Measurements from ENCODE around the gene STX16.

The STX16 gene

GRCh38 chr20:58649288-58650180, 1.5 kb upstream of the STX16 start:
- no peaks in the 10 kb centered on the region for H3K27me3 Mint-ChIP-seq
- peak in 1 of 2 donors; percentile 31 for DNase-seq (ENCODE audit: low spot score in 2 of 2)
- H3K36me3 Mint-ChIP-seq = peaks cover 4% of the 10 kb centered on the region
- no peak for ATAC-seq (ENCODE audit: low read depth)
- H3K4me1 Mint-ChIP-seq = peaks cover 7% of the 10 kb centered on the region
- H3K4me3 Mint-ChIP-seq = peak overlapping the region; percentile 80
- no peaks in the 10 kb centered on the region for H3K9me3 Mint-ChIP-seq
- peak overlapping the region; percentile 58 for H3K27ac Mint-ChIP-seq

DNA sequence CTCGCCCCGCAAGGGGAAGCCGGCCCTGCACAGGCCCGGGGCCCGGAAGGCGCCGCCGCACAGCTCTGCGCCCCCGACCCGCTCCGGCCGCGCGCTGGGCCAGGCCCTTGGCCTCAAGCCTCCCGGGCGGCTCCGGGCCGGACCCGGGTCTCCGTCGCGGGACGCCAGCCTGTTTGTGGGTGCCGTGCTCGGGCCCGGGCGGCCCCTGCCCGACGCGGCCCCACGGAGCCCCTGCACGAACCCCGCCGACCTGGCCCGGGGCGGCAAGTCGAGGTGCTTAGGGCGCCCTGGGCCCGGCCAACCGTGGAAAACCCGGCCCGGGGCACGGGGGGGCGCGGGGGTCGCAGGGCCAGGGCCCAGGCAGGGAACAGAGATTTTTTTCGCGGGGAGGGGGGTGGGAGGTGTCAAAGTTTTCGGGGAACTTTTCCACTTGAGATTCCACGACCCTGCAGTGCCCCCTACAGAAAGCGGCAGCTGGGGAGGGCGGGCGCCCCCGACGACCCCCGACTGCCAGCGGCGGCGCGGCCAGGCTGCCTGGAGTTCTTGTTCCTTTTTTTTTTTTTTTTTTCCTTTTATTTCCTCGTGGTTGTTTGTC, 805 bp upstream of the STX16 start:
- peak; percentile 5 for ATAC-seq (ENCODE audit: low read depth)
- no peaks in the 10 kb centered on the region for H3K27me3 Mint-ChIP-seq
- H3K9me3 Mint-ChIP-seq = no peaks in the 10 kb centered on the region
- peak; percentile 7 to 46 for DNase-seq (ENCODE audit: low spot score in 2 of 2)
- H3K27ac Mint-ChIP-seq = no peak overlapping the region
- H3K36me3 Mint-ChIP-seq = peaks cover 4% of the 10 kb centered on the region
- peaks cover 7% of the 10 kb centered on the region for H3K4me1 Mint-ChIP-seq
- peak overlapping the region; percentile 91 for H3K4me3 Mint-ChIP-seq

DNA sequence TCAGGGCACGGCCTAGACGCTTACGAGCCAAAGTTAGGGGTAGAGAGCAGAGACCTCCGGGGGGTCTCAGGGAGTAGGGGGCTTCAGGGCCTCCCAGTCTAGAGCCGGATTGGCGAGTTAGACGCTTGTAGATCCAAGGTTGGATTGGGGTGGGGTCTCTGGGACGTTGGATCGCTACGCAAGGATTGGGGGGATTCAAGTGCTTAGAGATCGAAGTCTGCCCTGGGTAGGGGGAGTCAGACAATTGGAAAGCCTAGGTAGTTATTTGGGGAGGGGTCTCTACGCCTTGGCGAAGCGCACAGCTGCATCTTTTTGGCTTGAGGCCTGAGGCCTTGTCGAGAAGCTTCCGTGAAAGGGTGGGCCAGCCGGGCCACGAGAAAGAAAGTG, 469 bp downstream of the STX16 start:
- peak overlapping the region; percentile 91 for H3K27ac Mint-ChIP-seq
- H3K36me3 Mint-ChIP-seq = peaks cover 6% of the 10 kb centered on the region
- DNase-seq (ENCODE audit: low spot score in 2 of 2) (no peak), ATAC-seq (ENCODE audit: low read depth) (no peak)
- H3K4me1 Mint-ChIP-seq = peaks cover 10% of the 10 kb centered on the region
- peak overlapping the region; percentile 91 for H3K4me3 Mint-ChIP-seq
- H3K9me3 Mint-ChIP-seq = no peaks in the 10 kb centered on the region
- H3K27me3 Mint-ChIP-seq = no peaks in the 10 kb centered on the region

DNA sequence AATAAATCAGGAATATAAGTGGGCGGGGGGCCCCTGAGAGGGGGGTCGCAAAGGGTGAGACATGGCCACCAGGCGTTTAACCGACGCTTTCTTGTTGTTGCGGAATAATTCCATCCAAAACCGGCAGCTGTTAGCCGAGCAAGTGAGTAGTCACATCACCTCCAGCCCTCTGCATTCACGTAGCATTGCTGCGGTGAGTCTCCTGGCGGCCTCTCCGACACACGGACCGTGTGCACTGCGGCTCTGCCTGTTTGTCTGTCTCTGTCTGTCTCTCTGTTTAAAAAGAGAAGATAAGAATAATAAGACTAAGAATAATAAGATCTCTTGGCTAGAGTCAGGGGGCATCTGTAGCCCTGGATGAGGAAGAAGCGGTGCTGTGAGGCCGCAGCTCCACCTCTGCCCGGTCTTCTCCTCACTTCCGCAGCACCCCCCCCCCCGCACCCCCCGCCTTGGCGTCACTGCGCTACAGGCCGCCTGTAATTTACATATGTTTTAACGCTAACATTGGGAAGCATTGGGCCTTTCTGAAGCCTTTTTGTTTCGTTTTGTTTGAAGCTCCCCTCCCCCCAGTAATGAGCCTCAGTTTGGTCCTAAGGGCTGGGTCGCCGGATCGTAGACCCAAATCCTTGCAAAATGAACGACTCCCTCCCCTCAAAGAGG, 993 bp downstream of the STX16 start:
- Mint-ChIP-seq H3K36me3 (peaks cover 6% of the 10 kb centered on the region), H3K27ac (peak overlapping the region; percentile 91), H3K27me3 (no peaks in the 10 kb centered on the region), H3K9me3 (no peaks in the 10 kb centered on the region), H3K4me3 (peak overlapping the region; percentile 91), H3K4me1 (peaks cover 10% of the 10 kb centered on the region)
- ATAC-seq (ENCODE audit: low read depth) (peak; percentile 70), DNase-seq (ENCODE audit: low spot score in 2 of 2) (peak; percentile 52 to 58)

DNA sequence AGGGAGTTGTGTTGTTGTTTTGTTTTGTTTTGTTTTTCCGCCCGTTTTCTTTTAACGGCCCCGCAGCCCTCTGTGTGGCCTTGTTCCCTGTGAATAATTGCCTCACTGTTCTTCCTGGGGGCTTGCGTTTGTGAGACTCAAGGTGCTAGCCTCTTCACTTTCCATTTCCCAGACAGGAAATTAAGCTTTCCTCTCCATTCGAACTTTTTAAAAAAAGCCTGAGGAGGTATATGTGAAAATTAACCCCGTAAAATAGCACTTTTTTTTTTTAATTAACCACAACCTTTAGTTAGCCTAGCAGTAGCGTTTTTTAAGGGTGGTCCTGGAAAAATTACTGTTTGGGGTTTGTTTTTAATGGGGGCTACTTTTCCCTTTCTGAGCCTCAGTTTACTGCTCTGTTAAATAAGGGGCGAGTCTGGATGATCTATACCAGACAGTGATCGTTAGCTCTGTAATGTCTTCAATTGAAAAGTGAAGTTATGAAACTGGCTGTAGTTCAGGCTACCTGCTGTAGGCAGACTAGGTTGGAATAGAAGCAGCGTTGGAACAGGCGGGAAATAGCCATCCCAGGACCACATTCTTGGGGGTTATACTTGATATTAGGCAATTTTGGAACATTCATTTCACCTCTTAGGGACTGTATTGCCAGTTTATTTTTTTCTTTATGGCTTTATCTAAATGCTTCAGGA, 1.7 kb downstream of the STX16 start:
- Mint-ChIP-seq H3K9me3 (no peaks in the 10 kb centered on the region), H3K4me1 (peaks cover 13% of the 10 kb centered on the region), H3K36me3 (peaks cover 6% of the 10 kb centered on the region), H3K27ac (peak overlapping the region; percentile 91), H3K4me3 (peak overlapping the region; percentile 91), H3K27me3 (no peaks in the 10 kb centered on the region)
- ATAC-seq (ENCODE audit: low read depth) = peak; percentile 1
- DNase-seq (ENCODE audit: low spot score in 2 of 2) = no peak

GRCh38 chr20:58654337-58654736, 3.3 kb downstream of the STX16 start:
- Mint-ChIP-seq H3K27ac (no peak overlapping the region), H3K4me1 (peaks cover 15% of the 10 kb centered on the region), H3K9me3 (no peaks in the 10 kb centered on the region), H3K27me3 (no peaks in the 10 kb centered on the region), H3K36me3 (peaks cover 9% of the 10 kb centered on the region), H3K4me3 (no peak overlapping the region)
- ATAC-seq (ENCODE audit: low read depth) = no peak
- no peak for DNase-seq (ENCODE audit: low spot score in 2 of 2)

DNA sequence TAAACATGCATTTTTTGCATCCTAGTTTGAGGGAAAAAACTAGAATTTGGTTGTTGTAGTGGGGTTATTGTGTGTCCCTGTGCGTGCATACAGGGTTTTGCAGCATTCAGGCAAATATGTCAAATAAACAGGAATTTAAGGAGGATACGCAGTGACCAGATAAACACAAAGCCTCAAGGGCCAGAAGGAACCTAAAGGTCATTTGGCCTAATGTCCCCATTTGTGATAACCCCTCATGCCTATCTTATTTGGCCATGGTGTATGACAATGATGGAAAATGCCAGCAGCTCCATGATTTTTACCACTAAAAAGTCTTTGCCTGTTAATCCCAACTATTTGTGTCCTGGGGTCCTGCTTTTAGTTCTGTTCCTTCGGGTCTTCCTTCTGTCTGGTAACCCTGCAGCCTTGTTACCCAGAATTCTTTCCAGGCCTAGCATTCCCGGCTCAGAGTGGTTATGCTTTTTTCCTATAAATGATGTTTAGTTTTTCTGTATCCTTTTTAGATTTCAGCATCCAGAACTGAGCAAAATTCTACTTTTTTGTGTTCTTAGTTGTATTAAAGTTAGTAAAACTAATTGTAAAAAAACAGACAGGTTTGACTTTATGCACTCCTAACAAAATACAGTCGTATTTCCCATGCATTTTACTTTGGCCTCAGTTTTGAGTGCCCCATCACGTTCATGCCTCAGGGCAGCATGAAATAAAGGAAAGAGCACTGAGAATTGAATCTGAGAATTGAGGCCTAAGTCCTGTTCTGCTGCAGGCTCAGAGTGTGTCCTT, 4.4 kb downstream of the STX16 start:
- H3K27ac Mint-ChIP-seq = no peak overlapping the region
- H3K27me3 Mint-ChIP-seq = no peaks in the 10 kb centered on the region
- no peak overlapping the region for H3K4me3 Mint-ChIP-seq
- ATAC-seq (ENCODE audit: low read depth) (no peak), DNase-seq (ENCODE audit: low spot score in 2 of 2) (no peak)
- H3K4me1 Mint-ChIP-seq = peaks cover 20% of the 10 kb centered on the region
- H3K36me3 Mint-ChIP-seq = peaks cover 14% of the 10 kb centered on the region
- H3K9me3 Mint-ChIP-seq = no peaks in the 10 kb centered on the region

- DNase-seq (ENCODE audit: low spot score in 2 of 2) (no peak), ATAC-seq (ENCODE audit: low read depth) (no peak)
- Mint-ChIP-seq H3K27ac (no peak overlapping the region), H3K27me3 (no peaks in the 10 kb centered on the region), H3K9me3 (no peaks in the 10 kb centered on the region), H3K4me1 (peaks cover 17% of the 10 kb centered on the region), H3K4me3 (no peak overlapping the region), H3K36me3 (peaks cover 17% of the 10 kb centered on the region)
Observed at GRCh38 chr20:58656831-58657230, 5.7 kb downstream of the STX16 start.

GRCh38 chr20:58657262-58657661, 6.2 kb downstream of the STX16 start:
- peaks cover 17% of the 10 kb centered on the region for H3K4me1 Mint-ChIP-seq
- ATAC-seq (ENCODE audit: low read depth) = no peak
- no peak for DNase-seq (ENCODE audit: low spot score in 2 of 2)
- H3K4me3 Mint-ChIP-seq = no peak overlapping the region
- no peaks in the 10 kb centered on the region for H3K27me3 Mint-ChIP-seq
- no peaks in the 10 kb centered on the region for H3K9me3 Mint-ChIP-seq
- no peak overlapping the region for H3K27ac Mint-ChIP-seq
- peaks cover 21% of the 10 kb centered on the region for H3K36me3 Mint-ChIP-seq

GRCh38 chr20:58657986-58658385, 6.9 kb downstream of the STX16 start:
- Mint-ChIP-seq H3K36me3 (peaks cover 23% of the 10 kb centered on the region), H3K27ac (no peak overlapping the region), H3K9me3 (no peaks in the 10 kb centered on the region), H3K4me3 (no peak overlapping the region), H3K27me3 (no peaks in the 10 kb centered on the region), H3K4me1 (peaks cover 16% of the 10 kb centered on the region)
- no peak for DNase-seq (ENCODE audit: low spot score in 2 of 2)
- no peak for ATAC-seq (ENCODE audit: low read depth)

DNA sequence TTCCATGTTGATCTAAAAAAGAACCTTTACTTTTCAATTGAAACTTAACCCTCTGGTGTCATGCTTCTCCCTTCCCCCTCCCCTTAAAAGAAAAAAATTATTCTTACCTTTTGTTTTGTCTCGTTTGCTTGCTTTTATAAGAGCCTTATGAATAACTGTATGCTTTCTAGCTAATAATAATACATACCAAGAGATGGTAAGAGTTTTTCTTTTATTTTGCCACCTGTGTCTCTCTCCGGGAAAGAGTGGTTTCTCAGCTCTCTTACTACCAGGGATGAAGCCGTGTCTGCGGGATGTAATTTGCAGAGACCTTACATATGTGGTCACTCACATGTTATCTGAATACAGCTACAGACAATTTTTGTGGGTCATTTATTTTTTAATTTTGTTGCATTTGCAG, 7.7 kb downstream of the STX16 start:
- Mint-ChIP-seq H3K27me3 (no peaks in the 10 kb centered on the region), H3K27ac (no peak overlapping the region), H3K4me3 (no peak overlapping the region), H3K36me3 (peaks cover 25% of the 10 kb centered on the region), H3K9me3 (no peaks in the 10 kb centered on the region), H3K4me1 (peaks cover 12% of the 10 kb centered on the region)
- ATAC-seq (ENCODE audit: low read depth) = no peak
- DNase-seq (ENCODE audit: low spot score in 2 of 2) = no peak

- Mint-ChIP-seq H3K9me3 (no peaks in the 10 kb centered on the region), H3K27ac (no peak overlapping the region), H3K36me3 (peaks cover 26% of the 10 kb centered on the region), H3K27me3 (no peaks in the 10 kb centered on the region), H3K4me1 (peaks cover 12% of the 10 kb centered on the region), H3K4me3 (no peak overlapping the region)
- ATAC-seq (ENCODE audit: low read depth) (no peak), DNase-seq (ENCODE audit: low spot score in 2 of 2) (no peak)
Observed at GRCh38 chr20:58659841-58660240, 8.8 kb downstream of the STX16 start.

DNA sequence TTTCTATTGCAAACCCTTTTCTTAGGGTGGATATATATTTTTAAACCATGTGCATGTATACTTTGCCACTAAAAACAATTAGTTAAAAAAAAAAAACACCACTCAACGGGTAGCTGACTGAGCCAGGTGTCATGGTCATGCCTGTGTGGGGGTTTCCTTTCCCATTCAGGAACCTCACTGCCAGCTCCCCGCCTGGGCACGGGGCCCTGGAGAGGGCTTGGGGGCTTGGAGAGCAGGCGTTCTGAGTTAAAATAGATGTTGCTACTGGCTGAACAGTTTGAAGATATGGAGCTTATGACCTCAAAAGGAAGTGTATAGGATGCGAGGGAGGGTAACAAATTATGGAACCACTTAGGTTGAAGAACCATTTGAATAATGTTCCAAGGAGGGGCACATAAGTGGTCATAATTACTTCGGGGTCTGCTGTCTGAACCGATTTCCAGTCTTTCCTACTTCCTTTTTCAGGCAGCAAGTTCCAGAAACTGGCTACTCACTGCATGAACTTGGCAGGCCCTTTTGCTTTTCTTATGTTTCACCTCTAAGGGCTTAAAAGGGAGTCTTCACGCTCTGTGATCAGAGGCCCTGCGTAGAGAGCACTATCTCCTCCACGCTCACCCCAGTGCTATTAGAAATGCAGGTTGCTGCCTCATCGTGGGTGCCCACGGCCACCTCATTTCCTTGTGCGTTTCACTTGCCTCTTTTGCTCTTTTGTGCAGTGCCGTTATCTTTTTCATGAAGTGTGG, 9.9 kb downstream of the STX16 start:
- Mint-ChIP-seq H3K36me3 (peaks cover 26% of the 10 kb centered on the region), H3K4me3 (no peak overlapping the region)
- DNase-seq (ENCODE audit: low spot score in 2 of 2) = no peak

More for the DNA sequence above, 9.9 kb downstream of the STX16 start:
- Mint-ChIP-seq H3K27ac (no peak overlapping the region), H3K27me3 (no peaks in the 10 kb centered on the region), H3K9me3 (no peaks in the 10 kb centered on the region), H3K4me1 (peaks cover 12% of the 10 kb centered on the region)
- no peak for ATAC-seq (ENCODE audit: low read depth)
